GM18498 (cell line): Measurements from ENCODE around the gene CCDC91.

ENCODE experiments used
- ATAC-seq: cut with Tn5 transposase; IDR thresholded peaks from one replicate; pipeline ENCODE4 v1.9.1; 2021; ENCODE audit warnings: mild to moderate bottlenecking, moderate library complexity; ENCODE audit not compliant: unreplicated experiment

The CCDC91 gene

DNA sequence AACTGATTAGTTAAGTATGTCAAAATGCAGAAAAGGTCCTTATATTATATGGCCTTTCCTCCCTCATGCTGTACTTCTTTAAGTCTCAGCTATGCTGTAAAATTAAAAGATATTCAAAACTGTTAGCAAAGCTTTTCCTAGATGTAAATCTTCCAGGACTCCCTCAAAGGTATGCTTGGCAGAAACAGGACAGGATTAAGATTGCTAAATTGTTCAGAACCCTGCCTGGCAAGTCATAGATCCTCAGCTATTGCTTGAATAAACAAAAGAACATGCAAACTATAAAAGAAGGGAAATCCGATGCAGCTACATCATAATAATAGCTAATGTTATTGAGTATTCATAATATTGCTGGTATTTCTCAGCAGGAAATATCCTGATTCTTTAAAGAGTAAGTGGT lies 322.6 kb downstream of the CCDC91 start:
- ATAC-seq: no peak

DNA sequence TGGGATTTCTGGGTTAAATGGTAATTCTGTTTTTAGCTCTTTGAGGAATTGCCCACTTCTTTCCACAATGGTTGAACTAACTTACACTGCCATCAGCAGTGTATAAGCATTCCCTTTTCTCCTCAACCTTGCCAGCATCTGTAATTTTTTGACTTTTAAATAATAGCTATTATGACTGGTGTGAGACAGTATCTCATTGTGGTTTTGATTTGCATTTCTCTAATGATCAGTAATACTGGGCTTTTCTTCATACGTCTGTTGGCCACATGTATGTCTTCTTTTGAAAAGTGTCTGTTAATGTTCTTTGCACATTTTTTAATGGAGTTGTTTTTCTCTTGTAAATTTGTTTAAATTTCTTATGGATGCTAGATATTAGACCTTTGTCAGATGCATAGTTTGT lies 323.7 kb downstream of the CCDC91 start:
- no peak for ATAC-seq

DNA sequence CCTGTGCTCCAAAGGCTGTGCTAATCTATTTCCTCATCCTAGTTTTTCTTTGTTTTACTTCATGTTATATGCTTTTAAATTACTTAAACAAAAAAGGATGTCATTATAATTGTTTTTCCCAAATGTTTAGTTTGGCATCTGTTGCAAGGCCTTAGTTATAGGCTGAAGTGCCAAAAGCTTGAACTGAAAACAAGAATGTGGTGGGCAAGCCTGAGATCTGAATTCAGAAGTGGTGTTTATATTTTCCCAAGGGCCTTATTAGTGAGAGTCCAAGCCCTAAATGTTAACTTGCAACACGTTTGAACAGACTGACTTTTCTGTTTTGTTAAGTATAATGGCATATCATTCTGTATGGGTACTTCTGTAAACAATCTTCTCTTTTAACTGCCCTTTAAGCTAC lies 326.8 kb downstream of the CCDC91 start:
- ATAC-seq: no peak

DNA sequence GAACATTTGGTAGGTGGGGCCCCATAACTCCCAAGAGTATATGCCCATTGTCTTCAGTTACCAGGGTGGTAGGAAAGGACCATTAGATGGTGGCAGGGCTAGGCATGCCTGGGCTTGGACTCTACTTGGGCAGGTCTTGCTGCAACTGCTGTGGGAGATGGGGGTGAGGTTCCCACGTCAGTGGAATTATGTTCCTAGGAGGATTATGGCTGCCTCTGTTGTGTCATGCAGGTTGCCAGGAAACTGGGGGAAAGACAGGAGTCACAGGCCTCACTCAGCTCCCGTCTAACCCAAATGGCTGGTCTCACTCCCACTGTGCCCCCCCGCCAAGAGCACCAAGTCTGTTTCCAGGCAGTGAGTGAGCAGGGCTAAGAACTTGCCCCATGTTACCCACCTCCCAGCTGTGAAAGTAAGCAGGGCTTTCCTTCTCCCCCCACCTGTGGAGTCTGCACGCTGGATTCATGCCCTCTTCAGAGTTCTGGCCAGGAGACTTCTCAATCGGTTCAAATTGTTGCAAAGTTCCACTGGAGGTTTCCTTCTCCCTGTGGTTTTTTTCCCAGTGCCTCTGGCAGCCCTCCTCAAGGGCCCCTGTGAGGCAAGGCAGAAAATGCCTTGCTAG lies 337.5 kb downstream of the CCDC91 start:
- no peak for ATAC-seq

DNA sequence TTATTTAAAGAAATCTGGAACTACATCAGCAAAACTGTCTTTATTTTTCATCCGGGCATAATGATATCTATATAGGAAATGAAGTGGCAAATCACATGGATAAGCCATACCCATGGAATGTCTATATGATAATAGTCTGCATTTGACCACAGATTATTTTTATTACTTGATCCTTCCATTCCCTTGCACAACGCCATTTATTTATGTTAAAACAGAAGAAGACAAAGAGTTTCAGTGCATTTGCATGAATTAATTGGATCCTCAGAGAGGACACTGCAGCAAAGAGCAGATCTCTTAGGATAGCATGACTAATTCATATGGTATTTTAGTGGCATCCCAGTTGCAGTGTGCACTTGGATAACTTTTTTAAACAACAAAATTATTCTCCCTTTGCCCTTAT lies 345.0 kb downstream of the CCDC91 start:
- no peak for ATAC-seq

DNA sequence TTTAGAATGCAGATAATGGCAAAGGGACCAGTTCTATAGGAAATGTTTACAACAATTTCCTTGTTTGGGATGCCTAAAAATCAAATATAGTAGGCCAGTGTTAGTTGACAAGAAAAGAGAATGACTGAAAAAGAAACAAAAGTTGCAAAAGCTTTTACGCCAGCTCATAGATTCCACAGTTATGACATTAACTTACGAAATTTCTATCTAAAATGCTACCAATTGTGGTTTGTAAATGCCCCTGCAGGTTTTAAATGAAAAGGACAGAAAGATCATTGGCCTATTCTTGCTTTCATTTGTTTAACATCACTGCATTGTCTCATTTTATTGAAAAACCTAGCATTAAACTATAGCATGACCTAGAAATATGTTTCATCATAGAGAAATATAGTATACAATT lies 345.8 kb downstream of the CCDC91 start:
- ATAC-seq: no peak

DNA sequence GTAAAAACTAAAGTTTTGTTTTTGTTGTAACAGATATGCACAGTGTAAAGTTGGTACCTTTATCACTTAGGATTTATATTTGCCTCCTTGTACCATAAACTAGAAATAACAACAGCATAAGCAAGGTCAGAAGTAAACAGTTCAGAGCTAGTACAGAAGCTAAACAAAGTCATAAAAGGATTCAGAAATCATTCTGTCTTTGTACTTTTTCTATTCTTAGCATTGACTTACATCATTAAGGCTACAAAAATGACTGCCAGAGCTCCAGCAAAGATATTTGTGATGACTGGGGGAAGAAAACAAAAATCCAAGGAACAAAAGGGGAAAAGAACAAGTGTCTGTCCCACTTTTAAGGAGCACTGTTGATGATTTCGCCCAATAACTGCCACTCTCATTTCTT lies 347.2 kb downstream of the CCDC91 start:
- ATAC-seq: no peak

DNA sequence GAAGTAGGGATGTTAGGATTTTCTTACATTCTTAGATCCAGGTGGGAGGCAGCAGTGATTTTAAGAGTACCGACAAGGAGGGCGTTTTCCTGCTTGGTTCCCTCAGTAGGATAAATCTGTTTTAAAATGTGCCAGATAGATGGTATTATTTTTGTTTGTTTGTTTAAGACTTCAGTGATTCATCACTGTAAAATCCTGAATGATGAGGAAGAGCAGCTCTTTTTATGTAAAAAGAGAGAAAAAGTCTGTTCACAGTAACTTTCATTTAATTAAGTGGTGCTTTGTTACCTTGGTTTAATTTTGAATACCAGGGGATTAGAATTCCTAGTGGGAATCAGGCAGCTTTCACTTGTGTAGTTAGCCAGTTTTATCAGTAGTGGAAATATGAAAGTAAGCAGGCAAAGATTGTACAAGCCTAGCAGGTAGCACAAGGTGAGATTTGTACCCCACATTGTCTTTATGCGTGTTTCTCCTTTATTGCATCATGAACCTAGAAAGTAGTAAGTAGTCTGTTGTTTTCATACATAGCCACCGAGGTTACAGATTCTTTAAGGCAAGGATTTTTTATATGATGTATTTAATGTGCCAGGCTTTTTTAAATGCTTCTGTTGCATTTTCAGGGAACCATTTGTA lies 349.6 kb downstream of the CCDC91 start:
- ATAC-seq: no peak

DNA sequence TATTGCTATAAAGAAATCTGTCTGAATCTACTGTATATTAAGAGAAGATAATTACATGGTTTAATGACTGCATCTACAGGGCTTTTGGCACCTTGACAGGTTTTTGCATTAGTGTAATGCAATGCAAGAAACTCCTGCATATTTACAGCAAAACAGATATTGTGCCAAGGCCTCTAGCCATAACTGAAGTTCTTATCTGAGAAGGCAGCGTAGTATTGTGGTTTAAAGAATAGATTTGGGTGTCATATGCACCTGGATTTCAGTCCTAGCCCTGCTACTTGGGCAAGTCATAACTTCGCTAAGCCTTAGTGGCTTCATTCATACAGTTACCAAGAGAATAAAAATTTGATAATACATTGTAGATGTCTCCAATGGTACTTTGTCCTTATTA lies 350.1 kb downstream of the CCDC91 start:
- no peak for ATAC-seq

DNA sequence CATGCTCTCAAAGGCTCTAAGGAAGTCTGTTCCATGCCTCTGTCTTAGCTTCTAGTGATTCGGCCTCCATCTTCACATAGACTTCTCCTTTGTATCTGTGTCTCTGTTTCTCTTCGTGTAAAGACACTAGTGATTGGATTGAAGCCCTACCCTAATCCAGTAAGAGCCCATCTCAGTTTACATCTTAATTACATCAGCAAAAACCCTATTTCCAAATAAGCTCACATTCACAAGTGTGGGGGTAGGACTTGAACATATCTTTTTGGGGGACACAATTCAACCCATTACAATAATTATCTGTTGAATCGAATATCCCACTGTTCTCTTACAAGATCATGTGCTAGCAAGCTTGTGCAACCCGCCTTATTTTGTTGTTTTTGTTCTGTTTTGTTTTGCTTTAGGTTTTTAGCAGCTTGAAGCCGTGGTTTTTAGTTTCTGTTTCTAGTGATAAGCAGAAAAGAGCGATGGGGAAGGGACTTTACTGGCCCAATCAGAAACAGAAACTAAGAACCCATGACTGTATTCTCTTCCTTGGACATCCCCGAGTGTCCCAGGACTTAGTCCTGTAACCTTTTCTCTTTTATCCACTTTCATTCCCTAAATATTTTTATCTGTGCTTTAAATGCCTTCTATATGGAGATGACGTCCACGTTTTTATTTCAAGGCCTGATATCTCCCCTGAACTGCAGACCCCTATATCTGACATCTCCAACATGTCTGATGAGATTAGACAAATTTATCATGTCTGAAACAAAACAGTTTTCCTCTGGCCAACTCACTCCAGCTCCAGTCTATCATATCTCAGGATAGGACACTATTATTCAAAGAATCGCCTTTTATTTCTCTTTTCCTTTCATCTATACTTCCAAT lies 353.0 kb downstream of the CCDC91 start:
- peak; percentile 77 for ATAC-seq

DNA sequence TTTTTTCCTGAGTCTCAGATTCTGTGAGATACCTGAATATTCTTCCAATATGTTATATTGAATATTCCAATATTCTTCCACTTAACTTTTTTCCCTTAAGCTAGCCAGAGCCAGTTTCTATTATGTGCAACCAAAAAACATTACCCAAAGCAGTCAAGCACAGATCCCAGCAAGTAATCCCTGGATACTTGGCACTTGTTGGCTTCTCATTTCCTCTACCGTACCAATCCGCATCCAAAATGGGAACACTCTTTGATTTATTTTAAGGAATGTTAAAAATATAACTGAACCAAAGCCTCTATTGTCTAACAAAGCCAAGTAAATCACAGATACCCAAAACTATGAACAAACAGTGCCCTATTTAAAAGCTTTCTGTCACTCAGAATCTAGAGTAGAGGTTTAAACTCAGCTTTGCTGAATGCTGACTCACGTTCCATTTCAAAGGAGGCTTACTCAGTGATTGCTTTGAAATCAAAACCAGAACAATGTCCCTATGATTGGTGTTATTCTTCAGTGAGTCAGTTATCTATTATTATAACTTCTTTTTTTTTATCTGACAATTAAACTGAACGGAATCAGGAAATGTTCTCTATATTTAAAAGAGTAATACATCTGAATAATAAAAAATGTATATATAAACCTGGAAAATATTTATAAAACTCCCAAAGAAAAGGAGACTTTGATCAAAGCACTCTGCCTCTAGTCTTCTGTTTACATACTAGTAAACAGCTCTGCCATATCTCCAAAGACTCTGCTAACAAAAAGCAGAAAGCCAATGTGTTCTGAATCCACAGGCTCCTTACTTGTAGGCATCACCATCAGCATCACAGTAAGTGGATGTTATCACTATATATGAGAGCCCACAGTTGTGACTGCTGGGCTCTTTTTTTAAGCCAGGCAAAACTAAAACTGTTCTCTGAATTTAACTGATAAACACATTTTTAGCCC lies 360.8 kb downstream of the CCDC91 start:
- ATAC-seq: no peak

DNA sequence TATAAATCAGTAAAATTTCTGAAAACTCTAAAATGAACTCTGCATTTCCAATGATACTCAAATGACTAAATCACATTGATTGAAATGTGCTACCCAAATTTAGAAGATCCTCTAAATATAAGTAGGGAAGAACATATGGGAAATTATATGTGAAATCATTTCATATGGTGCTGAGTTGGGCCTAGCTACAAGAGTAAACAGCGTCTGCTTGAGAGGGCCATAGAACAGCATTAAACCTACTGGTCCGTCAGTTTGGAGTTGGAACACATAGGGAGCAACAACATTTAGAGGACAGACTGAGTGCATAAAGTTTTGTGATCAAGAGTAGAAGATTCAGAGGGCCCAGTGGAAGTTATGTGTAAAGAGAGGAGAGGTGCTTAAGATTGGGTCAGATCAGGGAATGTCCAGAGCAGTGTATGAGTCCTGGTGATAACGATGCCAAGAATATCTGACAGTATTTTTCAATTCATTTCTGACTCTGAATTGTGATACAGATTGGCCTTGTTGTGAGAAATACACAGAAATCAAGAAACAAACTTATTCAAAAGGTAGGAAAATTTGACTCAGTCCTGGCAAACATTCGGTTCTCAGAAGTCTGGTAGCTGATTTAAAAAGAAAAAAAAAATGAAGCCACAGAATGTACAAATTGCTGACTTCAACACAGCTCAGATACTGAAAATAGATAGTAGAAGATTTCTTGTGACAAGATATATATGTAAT lies 362.2 kb downstream of the CCDC91 start:
- no peak for ATAC-seq

DNA sequence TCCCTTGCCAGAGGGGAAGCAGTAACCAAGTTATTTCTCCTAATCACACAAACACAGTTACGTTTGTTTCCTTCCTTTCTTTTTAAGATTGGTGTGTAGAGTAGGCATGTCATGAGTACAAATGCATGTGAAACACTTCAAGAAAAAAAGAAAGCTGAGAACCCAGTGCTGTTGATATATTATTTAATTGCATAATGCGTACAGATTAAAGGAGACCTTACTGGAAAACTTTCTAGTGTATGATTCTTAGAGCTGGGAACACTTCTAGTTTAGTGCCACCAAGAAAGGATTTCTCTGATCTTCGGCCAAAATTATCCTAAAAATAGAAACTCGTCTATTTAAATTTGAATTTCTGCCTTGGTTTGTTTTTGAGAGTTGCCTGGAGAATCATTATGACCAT lies 365.5 kb downstream of the CCDC91 start:
- no peak for ATAC-seq

DNA sequence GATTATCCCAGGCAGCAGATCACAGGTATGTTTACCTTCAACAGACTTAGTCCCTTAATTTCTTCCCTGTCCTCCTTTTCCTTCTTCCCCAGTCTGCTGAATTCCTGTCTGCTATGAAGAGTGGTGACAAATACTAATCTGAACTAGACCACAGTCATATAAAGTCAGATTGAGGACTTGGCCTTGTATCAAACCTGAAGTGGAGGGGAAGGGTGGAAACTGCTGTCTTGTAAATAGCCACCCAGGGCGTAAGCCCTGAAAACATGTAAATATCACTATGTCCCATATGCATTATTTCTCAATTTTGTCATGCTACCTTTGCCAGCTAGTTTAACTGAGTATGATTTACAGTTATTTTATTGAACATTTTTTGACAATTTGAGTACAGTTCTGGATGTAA lies 368.0 kb downstream of the CCDC91 start:
- ATAC-seq: no peak

DNA sequence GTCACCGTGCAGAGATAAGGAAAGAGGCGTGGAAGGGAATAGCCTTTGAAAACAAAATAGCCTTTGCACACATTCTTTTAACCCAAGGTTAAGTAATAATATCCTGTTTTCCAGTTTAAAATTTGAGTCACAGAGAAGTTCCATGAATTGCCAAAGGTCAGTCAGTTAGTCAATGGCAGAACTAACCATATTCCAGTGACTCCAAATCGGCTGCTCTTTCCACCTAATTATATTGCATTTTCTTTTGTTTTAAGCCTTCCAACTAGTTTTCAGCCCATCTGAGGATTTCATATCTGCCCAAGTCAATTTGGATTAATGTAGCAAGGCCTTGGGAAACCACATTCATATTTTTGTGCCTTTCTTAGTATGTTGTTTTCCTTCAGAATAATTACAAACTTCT lies 373.0 kb downstream of the CCDC91 start:
- no peak for ATAC-seq

DNA sequence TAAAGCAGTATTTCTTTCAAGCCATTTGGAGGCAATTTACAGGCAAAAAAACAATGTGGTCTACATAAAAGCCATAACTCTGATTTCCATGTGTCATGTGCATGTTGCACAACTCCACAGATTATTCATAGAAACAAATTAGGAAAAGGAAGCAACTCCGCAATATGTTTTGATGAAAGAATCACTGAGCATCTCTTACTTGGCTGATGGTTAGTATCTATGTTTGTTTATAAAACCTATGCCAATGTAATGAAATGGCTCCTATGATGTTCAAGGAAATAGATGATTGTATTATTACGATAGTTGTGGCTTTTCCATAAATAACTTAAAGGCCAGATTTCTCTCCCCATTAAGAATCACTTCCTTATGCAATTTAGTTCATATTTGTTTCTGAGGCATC lies 373.7 kb downstream of the CCDC91 start:
- ATAC-seq: no peak

DNA sequence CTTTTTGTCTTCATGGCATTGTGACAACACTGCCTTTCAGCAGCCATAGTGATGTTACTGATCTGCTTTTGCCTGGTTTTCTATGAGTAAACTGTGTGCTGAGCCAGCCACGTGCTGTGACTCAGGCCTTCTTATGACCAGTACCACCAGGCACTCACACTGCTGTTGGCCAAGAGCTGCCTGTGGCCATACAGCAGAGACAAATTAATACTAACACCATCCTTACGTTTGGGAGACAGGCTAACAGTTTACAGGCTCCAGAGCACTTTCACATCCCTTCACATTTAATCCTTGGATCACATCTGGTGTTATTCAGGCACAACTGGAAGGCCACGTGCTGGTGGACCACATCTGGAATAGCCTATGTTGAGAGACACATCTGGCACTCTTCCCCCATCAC lies 377.9 kb downstream of the CCDC91 start:
- ATAC-seq: no peak

DNA sequence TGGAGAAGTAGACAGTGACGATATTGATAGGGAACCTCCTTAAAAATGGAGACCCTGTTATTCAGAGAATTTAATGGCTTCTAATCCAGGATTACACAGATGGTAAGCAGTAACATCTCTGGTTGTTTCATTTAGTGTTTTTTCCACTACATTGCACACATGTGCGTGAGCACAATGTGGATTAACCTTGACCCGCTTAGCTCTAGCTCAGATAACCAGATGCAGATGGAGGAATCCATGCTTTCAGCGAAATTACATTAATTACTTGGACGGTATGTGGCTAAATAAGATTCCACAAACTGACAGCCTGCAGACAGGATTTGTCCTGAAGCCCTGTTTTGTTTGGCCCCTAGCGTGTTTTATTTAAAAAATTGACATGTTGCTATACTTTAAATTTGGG lies 378.4 kb downstream of the CCDC91 start:
- no peak for ATAC-seq

DNA sequence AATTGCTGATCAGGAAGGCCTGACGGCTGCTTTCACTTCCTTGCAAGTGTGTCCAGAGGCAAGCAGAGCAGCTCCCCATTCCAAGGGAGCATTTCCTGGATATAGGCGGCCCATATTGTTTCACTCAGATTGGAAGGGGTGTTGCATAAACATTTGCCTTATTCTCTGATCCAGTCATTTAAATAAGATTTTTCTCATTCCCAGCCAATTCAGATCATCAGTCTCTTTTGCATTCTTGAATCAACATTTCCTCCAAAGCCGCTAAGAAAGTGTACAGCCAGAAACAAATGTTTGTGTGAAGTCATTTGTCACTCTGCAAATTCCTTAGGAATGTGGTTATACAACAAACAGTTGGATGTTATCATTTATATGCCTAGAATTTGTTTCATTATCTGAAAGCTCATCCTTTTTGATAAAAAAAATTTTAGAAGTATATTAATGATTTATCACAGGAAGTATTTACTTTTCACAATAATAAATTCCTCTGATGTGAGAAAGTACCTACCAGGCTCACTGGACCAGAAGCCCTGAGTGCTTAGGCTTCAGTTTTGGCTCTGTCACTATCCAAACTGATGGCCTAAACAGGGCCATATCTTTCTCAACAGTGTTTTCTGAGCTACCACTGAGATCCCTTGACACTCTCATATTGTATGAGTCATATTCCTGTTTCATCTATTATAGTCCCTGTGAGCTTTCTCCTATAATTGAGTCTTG lies 379.6 kb downstream of the CCDC91 start:
- ATAC-seq: no peak

DNA sequence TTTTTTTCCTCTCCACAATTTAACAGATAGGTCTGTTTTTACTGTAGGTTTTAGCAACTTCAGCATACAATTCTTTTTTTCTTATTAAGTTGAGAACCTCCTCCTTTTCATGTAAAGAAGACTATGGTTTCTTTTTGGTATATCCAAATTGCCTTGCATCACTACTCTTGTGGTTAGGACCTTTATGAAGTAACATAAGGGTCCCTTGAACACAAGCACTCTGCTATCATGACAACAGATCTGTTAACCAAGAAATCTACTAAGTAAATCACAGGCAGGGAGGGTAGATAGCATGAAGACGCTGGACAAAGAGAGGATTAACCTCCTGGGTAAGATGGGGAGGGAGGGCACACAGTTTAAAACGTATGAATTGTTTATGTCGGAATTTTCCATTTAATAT lies 380.6 kb downstream of the CCDC91 start:
- ATAC-seq: no peak
